ENCODE measurements around the gene PRRT4. TPM values are rescaled to one million over a fixed set of nuclear protein-coding genes. Genes with fewer than 3 reads are reported as not detected.

PRRT4 gene
- total and polyA plus RNA-seq, 2 of the 13 experiments (the other 11 are each of a cell fraction or from before 2014, with no cell fraction given), result not detected

GRCh38 chr7:128409596-128410450 lies 48.3 kb upstream of the PRRT4 start, which contains the start of gene IMPDH1 (continued):
- TF ChIP-seq ZNF768 (CRISPR knock-in tag; IDR thresholded peaks at IDR 0.05), result no peak; the same call in 1 of the 2 replicates
- TF ChIP-seq KMT2B (CRISPR knock-in tag; IDR thresholded peaks at IDR 0.05), result no peak
- TF ChIP-seq ZNF674 (CRISPR knock-in tag; IDR thresholded peaks at IDR 0.05; ENCODE audit: low read depth), result no peak
- no peak for TF ChIP-seq USF2 (IDR thresholded peaks at IDR 0.05; ENCODE audit: low read depth, low read length)
- TF ChIP-seq USF2 (CRISPR knock-in tag; IDR thresholded peaks at IDR 0.05; ENCODE audit: borderline replicate concordance), result no peak
- TF ChIP-seq EED (CRISPR knock-in tag; IDR thresholded peaks at IDR 0.05), result peak; percentile 6; the same call in 1 of the 2 replicates
- TF ChIP-seq ZNF781 (CRISPR knock-in tag; IDR thresholded peaks at IDR 0.05; ENCODE audit: borderline replicate concordance, not compliant biosample characterization), result no peak
- TF ChIP-seq ATF2 (CRISPR knock-in tag; IDR thresholded peaks at IDR 0.05), result no peak
- no peak for TF ChIP-seq HES4 (CRISPR knock-in tag; IDR thresholded peaks at IDR 0.05; ENCODE audit: borderline replicate concordance)
- TF ChIP-seq CC2D1A (CRISPR knock-in tag; IDR thresholded peaks at IDR 0.05), result no peak
- TF ChIP-seq, protein P1, sequence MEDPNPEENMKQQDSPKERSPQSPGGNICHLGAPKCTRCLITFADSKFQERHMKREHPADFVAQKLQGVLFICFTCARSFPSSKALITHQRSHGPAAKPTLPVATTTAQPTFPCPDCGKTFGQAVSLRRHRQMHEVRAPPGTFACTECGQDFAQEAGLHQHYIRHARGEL (CRISPR knock-in tag; IDR thresholded peaks at IDR 0.05), result no peak
- TF ChIP-seq ELF3 (CRISPR knock-in tag; IDR thresholded peaks at IDR 0.05), result peak; percentile 62; the same call in 1 of the 2 replicates
- no peak for TF ChIP-seq CREM (IDR thresholded peaks at IDR 0.05)
- TF ChIP-seq CREM (CRISPR knock-in tag; IDR thresholded peaks at IDR 0.05), result no peak
- TF ChIP-seq ZKSCAN8 (CRISPR knock-in tag; IDR thresholded peaks at IDR 0.05; ENCODE audit: borderline replicate concordance), result no peak
- TF ChIP-seq GRHL1 (CRISPR knock-in tag; conservative IDR thresholded peaks at IDR 0.05), result no peak
- TF ChIP-seq ZNF234 (CRISPR knock-in tag; conservative IDR thresholded peaks at IDR 0.05), result 0 out of 2 replicates have a peak, but pooled peaks have one; percentile 40
- TF ChIP-seq NCOA2 (CRISPR knock-in tag; IDR thresholded peaks at IDR 0.05), result no peak
- no peak for TF ChIP-seq HMGXB3 (CRISPR knock-in tag; IDR thresholded peaks at IDR 0.05; ENCODE audit: borderline replicate concordance)
- TF ChIP-seq ZSCAN25 (CRISPR knock-in tag; IDR thresholded peaks at IDR 0.05), result 0 out of 2 replicates have a peak, but pooled peaks have one; percentile 32

Data from HepG2 (cell line).